GM21737 (cell line): Measurements from ENCODE around the gene CD55.

Source experiments
- ATAC-seq: cut with Tn5 transposase; IDR thresholded peaks from one replicate; pipeline ENCODE4 v1.9.1; 2021; ENCODE audit warnings: mild to moderate bottlenecking, moderate library complexity; ENCODE audit not compliant: unreplicated experiment

The CD55 gene

GRCh38 chr1:207321079-207321789 is at the start of gene CD55:
Gene CD55, plus strand, starts transcription at chr1:207321678. Its CDS starts 88 bp downstream, at chr1:207321766.
- ATAC-seq, result peak; percentile 94

DNA sequence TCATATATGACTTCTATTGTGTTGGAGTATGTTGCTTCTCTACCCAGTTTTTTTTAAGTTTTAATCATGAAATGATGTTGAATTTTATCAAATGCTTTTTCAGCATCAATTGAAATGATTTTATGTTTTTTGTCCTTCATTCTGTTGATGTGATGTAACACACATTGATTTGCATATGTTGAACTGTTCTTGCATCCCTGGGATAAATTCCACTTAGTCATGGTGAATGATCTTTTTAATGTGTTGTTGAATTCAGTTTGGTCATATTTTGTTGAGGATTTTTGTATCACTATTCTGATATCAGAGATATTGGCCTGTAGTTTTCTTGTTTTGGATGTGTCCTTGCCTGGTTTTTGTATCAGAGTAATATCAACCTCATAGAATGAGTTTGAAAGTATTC is 46.6 kb upstream of the CD55 start:
- ATAC-seq, result no peak

- ATAC-seq, result no peak
Measured at GRCh38 chr1:207276465-207276864, 45.0 kb upstream of the CD55 start.

DNA sequence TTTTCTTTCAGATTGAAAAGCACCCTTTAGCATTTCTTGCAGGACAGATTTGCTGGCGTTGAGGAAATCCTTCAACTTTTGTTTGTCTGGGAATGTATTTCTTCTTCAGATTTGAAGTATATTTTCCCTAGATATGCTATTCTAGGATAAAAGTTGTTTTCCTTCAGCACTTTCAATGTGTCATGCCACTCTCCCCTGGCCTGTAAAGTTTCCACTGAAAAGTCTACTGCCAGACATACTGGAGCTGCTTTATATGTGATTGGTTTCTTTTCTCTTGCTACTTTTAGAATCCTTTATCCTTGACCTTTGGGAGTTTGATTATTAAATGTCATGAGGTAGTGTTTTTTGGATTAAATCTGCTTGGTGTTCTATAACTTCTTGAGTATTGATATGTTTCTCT is 44.2 kb upstream of the CD55 start:
- ATAC-seq, result no peak

DNA sequence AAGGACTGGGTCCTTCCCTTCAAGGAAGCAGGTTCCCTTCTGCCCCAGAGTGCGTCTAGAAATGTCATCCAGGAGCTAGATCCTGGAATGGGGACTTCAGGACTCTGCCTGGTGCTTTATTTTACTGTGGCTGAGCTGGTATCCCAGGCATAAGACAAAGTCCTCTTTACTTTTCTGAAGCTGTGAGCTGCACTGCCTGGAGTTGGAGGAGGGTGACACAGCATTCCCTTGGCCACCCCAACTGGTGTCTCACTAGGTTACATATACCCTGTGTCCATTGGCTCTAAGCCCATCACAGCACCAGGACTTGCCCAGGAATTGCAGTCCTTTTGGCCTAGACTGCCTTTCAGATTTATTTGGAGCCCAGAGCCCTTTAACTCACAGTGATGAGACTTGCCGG is 41.8 kb upstream of the CD55 start:
- ATAC-seq, result no peak

- ATAC-seq, result no peak
Measured at GRCh38 chr1:207280706-207281105, 40.8 kb upstream of the CD55 start.

DNA sequence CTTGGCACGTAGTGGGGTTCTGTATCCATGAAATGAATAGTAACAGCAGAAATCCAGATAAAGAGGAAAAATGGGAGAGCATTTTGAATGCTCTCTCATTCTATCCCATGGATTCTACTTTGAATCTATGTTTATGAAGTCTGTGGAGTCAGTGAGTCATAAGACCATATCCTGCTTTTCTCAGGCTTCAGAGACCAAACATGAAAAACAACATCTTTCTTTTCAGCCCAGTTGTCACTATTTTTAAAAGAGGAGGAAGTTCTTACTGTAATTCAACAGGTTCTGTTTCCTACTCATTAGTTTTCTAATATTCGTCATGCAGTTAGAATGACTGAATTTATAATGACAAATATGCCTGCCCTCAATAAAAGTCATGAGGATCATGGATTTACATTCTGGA is 39.4 kb upstream of the CD55 start:
- no peak for ATAC-seq

DNA sequence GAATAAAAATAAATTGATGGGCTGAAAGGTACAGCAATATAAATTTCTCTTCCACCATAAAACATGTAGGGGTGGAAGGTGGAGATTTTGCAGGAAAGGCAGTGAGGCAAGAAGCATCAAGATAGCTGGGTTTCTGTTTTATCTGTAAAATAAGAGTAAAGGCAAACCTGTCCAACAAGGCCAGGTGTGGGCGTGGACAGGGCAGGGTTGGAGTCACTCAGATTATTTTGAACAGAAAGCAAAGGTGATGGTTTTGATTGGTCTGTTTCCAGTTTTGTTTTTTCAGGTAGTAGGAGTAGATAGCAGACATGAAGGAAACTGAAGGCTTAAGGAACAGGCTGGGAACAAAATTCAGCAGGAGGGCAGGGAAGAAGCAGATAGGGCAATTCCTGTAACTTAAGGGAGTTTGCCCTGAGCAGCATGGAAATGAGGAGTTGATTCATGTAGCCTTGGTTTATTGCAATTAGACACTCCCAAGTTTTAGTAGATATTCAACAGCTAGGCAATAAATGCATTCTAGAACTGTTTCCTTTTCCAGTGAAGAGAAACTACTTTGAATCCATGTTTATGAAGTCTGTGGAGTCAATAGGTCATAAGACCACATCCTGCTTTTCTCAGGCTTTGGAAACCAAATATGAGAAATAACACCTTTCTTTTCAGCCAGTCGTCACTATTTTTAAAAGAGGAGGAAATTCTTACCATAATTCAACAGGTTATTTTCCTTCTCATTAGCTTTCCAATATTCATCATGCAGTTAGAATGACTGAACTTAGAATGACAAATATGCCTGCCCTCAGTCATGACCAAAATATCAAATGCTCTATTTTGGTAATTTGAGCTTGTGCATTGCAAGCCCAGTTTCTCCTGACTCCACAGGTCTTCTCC is 38.7 kb upstream of the CD55 start:
- no peak for ATAC-seq

- ATAC-seq, result no peak
Measured at GRCh38 chr1:207283421-207283820, 38.1 kb upstream of the CD55 start.

GRCh38 chr1:207284209-207284897 is 37.1 kb upstream of the CD55 start:
- no peak for ATAC-seq

DNA sequence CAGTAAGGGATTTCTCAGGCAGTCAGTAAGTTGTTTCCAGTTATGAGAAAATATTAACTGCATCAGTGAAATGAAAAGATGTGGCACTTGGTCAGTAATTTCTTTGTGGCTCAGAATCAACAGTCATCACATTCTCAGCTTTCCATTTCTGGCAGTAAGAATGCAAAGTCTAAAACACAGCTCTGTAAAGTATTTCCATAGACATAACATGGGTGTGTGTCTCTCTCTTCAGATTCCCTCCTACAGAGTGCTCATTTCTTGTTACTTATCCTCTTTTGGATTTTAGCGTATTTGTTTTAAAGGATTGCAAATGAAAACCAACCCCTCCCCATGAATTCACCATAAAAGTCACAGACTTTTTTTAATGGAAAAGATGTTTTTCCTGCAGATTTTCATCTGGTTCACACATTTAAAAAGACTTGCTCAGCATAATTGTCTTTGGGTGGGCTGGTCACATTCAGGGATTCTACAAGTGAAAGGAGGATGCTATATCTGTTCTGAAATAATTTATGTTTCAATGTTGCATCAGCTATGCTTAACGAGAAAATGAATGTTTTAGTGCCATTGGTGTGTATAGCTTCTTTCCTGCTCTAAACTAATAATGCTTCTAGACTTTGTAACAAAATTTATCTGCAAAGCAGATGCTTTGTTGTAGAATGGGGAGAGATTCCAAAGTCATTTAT is 34.6 kb upstream of the CD55 start:
- no peak for ATAC-seq

- no peak for ATAC-seq
Measured at GRCh38 chr1:207288315-207288714, 33.2 kb upstream of the CD55 start.

GRCh38 chr1:207289756-207290155 is 31.7 kb upstream of the CD55 start:
- ATAC-seq, result no peak

GRCh38 chr1:207291723-207292122 is 29.8 kb upstream of the CD55 start:
- ATAC-seq, result no peak

DNA sequence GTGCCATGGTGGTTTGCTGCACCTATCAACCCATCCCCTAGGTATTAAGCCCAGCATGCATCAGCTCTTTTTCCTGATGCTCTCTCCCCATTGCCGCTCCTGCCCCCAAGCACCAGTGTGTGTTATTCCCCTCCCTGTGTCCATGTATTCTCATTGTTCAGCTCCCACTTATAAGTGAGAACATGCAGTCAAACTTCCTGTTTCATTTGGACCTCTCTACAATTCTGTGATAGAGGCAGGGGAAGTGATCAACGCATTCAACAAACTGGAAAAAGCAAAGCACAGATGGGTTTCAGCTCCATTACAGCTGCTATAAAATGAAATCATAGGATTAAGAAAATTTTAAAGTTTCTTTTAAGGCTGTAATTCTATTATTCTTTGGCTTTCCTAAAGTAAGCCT is 23.3 kb upstream of the CD55 start:
- ATAC-seq, result no peak

GRCh38 chr1:207298636-207299398 is 22.7 kb upstream of the CD55 start:
- no peak for ATAC-seq

GRCh38 chr1:207300970-207301369 is 20.5 kb upstream of the CD55 start:
- no peak for ATAC-seq

DNA sequence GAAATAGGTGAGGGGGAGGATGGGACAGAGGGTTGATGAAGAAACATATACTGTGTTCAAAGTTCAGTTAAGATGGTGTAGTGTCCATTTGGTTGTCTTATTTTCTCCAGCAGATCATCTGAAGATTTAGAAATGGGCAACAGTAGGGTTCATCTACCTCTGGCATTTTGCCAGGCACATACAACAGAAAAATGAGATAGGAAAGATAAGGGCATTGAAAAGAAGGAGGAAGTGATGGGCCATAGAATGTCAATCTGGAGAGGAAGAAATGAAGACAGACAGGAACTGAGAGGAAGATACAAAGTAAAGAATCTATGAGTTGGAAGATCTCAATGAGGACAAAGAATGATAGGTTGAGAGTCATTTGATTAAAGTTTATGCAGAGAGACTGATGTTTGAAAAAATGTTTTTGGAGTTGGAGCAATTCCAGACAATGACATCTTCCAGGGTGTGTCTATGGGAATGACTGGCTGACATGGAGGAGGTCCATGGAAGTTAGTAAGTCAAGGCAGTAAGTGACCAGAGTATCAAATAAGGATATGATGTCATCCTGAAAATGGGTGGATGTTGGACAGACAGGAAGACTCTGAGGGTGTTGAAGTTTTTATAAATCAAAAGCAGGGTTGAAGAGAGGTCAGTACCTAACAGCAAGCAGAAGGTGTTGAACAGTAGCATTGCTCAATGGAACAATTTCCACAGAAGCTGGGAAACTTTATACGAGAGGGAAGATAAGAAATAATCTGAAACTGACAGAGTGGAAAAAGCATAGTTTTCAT is 18.7 kb upstream of the CD55 start:
- no peak for ATAC-seq

- no peak for ATAC-seq
Measured at GRCh38 chr1:207304710-207305488, 16.6 kb upstream of the CD55 start.
